GM12878 (cell line): ENCODE measurements around the gene CCBE1. TPM values are rescaled to one million over a fixed set of nuclear protein-coding genes. Genes with fewer than 3 reads are reported as not detected.

Experiments used
- ATAC-seq: fragments of 200-7000 bp; cut with Tn5 transposase; 3 replicates; pipeline ENCODE4 v1.9.1; 2020; ENCODE audit warnings: mild to moderate bottlenecking, moderate library complexity
- BruUV-seq: library from RNA; stranded (reverse); fragments of 400-500 nt; replicated peaks from 2 replicates; lab custom pipeline; 2021; lab: Mats Ljungman, UMichigan
- CTCF ChIA-PET: fragments of 300-600 bp; sonication (Branson Sonifier 250); formaldehyde crosslinking; extraction: SDS; loops from one replicate; lab custom pipeline; 2021; ENCODE audit warnings: inconsistent platforms; lab: Yijun Ruan, JAX
- POLR2A ChIA-PET: fragments of 350-600 bp; formaldehyde crosslinking; extraction: SDS; loops from one replicate; lab custom pipeline; 2021; ENCODE audit warnings: inconsistent platforms; lab: Charles Lee
- RAD21 ChIA-PET: fragments of 300-600 bp; sonication (Branson Sonifier 250); formaldehyde crosslinking; loops from one replicate; lab custom pipeline; 2023; ENCODE audit warnings: antibody characterized with exemption; ENCODE audit not compliant: unreplicated experiment; lab: Charles Lee
- SMC1A ChIA-PET: fragments of 300-600 bp; sonication (Branson Sonifier 250); formaldehyde crosslinking; loops from one replicate; lab custom pipeline; 2023; ENCODE audit not compliant: unreplicated experiment, uncharacterized antibody; lab: Charles Lee
- DNase-seq: peaks from one replicate; pipeline ENCODE4 v3.0.0-alpha.2; 2011; ENCODE audit warnings: low read depth, low spot score
- FAIRE-seq: peaks from 3 replicates; lab custom pipeline; 2011; peaks lifted over from hg19 to GRCh38; lab: Jason Lieb, UNC
- H2AFZ ChIP-seq: 2 replicates; pipeline ENCODE4 v1.6.0; 2011; ENCODE audit warnings: low read depth, low read length, control low read depth; ENCODE audit not compliant: control insufficient read depth
- H3K27ac ChIP-seq: 2 replicates; pipeline ENCODE4 v1.5.1; 2011; ENCODE audit warnings: control low read depth; ENCODE audit not compliant: control insufficient read depth, insufficient read depth
- H3K27me3 ChIP-seq, 2 experiments: replicated peaks in 1 of 2; 2 replicates each; pipeline versions ENCODE4 v1.6.0 to v1.6.1; 2011; ENCODE audit warnings: low read length in 1 of 2; ENCODE audit not compliant: control insufficient read depth in 2 of 2, insufficient read depth in 2 of 2
- H3K36me3 ChIP-seq, 2 experiments: 2 replicates each; pipeline ENCODE4 v1.5.1; 2011; ENCODE audit warnings: low read length in 1 of 2; ENCODE audit not compliant: control insufficient read depth in 2 of 2, insufficient read depth in 2 of 2
- H3K4me1 ChIP-seq: 2 replicates; pipeline ENCODE4 v1.6.1; 2011; ENCODE audit warnings: mild to moderate bottlenecking, low read length, moderate library complexity, mixed read lengths; ENCODE audit not compliant: control insufficient read depth, insufficient read depth
- H3K4me2 ChIP-seq: 2 replicates; pipeline ENCODE4 v1.6.0; 2011; ENCODE audit warnings: control low read depth; ENCODE audit not compliant: control insufficient read depth, insufficient read depth
- H3K4me3 ChIP-seq: fragments of 200-600 bp; sonication (generic); 2 replicates; pipeline ENCODE4 v1.5.1; 2016
- H3K79me2 ChIP-seq: 2 replicates; pipeline ENCODE4 v1.6.0; 2011; ENCODE audit warnings: low read length; ENCODE audit not compliant: control insufficient read depth, insufficient read depth
- H3K9ac ChIP-seq: 2 replicates; pipeline ENCODE4 v1.8.0; 2011; ENCODE audit warnings: low read length, control low read depth, mixed read lengths; ENCODE audit not compliant: control insufficient read depth, insufficient read depth
- H3K9me3 ChIP-seq: replicated peaks from 3 replicates; pipeline ENCODE4 v1.5.1; 2011; ENCODE audit warnings: mild to moderate bottlenecking, low read length; ENCODE audit not compliant: control insufficient read depth, insufficient read depth
- H4K20me1 ChIP-seq: 2 replicates; pipeline ENCODE4 v1.6.0; 2011; ENCODE audit not compliant: control insufficient read depth, insufficient read depth
- BACH1 ChIP-seq: fragments of 450-650 bp; IDR thresholded peaks from 2 replicates; pipeline ENCODE4 v1.6.1; 2017; ENCODE audit warnings: mild to moderate bottlenecking, borderline replicate concordance
- CREB1 ChIP-seq: IDR thresholded peaks from 2 replicates; pipeline ENCODE4 v1.6.1; 2012; ENCODE audit warnings: low read depth, mild to moderate bottlenecking, inconsistent platforms
- ELK1 ChIP-seq: IDR thresholded peaks from 2 replicates; pipeline ENCODE4 v1.6.1; 2012; ENCODE audit warnings: low read depth, low read length, improper control_type of control experiment
- ESRRA ChIP-seq: IDR thresholded peaks from 2 replicates; pipeline ENCODE4 v1.6.1; 2012; ENCODE audit warnings: mild to moderate bottlenecking, low read length, improper control_type of control experiment
- FOS ChIP-seq: IDR thresholded peaks from 3 replicates; pipeline ENCODE4 v1.6.1; 2011; ENCODE audit warnings: borderline replicate concordance; ENCODE audit not compliant: insufficient read length; ENCODE audit errors: extremely low read depth
- IKZF1 ChIP-seq: fragments of 450-650 bp; conservative IDR thresholded peaks from 2 replicates; pipeline ENCODE4 v1.6.1; 2017; ENCODE audit warnings: antibody characterized with exemption, mild to moderate bottlenecking
- KDM1A ChIP-seq: fragments of 200-600 bp; sonication (generic); IDR thresholded peaks from 2 replicates; pipeline ENCODE4 v1.6.1; 2016; ENCODE audit warnings: borderline replicate concordance
- MXI1 ChIP-seq: fragments of 150-350 bp; IDR thresholded peaks from 2 replicates; pipeline ENCODE4 v1.6.1; 2011; ENCODE audit warnings: low read depth, mild to moderate bottlenecking, inconsistent platforms, low read length, improper control_type of control experiment
- NKRF ChIP-seq: fragments of 450-650 bp; conservative IDR thresholded peaks from 2 replicates; pipeline ENCODE4 v1.6.1; 2017; ENCODE audit warnings: mild to moderate bottlenecking, moderate library complexity
- NR2C2 ChIP-seq: IDR thresholded peaks from 2 replicates; pipeline ENCODE4 v1.6.1; 2011; ENCODE audit warnings: borderline replicate concordance, low read depth; ENCODE audit not compliant: control insufficient read depth, insufficient read length
- PKNOX1 ChIP-seq: fragments of 450-650 bp; IDR thresholded peaks from 2 replicates; pipeline ENCODE4 v1.6.1; 2016; ENCODE audit warnings: mild to moderate bottlenecking
- POLR2AphosphoS2 ChIP-seq: IDR thresholded peaks from 2 replicates; pipeline ENCODE4 v1.6.1; 2011; ENCODE audit warnings: low read depth, mild to moderate bottlenecking, low read length, improper control_type of control experiment, moderate library complexity
- RAD21 ChIP-seq: IDR thresholded peaks from 2 replicates; pipeline ENCODE4 v1.6.1; 2011; ENCODE audit warnings: mild to moderate bottlenecking, low read depth, low read length, moderate library complexity; ENCODE audit not compliant: insufficient read depth
- STAT3 ChIP-seq: IDR thresholded peaks from 2 replicates; pipeline ENCODE4 v1.6.1; 2011; ENCODE audit warnings: low read depth, low read length, improper control_type of control experiment
- TARDBP ChIP-seq: IDR thresholded peaks from 2 replicates; pipeline ENCODE4 v1.6.1; 2016; ENCODE audit warnings: borderline replicate concordance
- WRNIP1 ChIP-seq: IDR thresholded peaks from 2 replicates; pipeline ENCODE4 v1.6.1; 2011; ENCODE audit warnings: low read depth, low read length, improper control_type of control experiment, borderline replicate concordance
- ZNF274 ChIP-seq: IDR thresholded peaks from one replicate; pipeline ENCODE4 v1.8.0; 2011; ENCODE audit not compliant: insufficient read length, insufficient read depth
- ZNF687 ChIP-seq: fragments of 450-650 bp; IDR thresholded peaks from 2 replicates; pipeline ENCODE4 v1.6.1; 2017; ENCODE audit warnings: mild to moderate bottlenecking, moderate library complexity
- ZSCAN29 ChIP-seq: fragments of 450-650 bp; IDR thresholded peaks from 2 replicates; pipeline ENCODE4 v1.6.1; 2017; ENCODE audit warnings: mild to moderate bottlenecking, moderate library complexity
- in situ Hi-C: fragments of 300-500 bp; cut with MboI; formaldehyde crosslinking; loops from 9 replicates; pipeline ENCODE4 v1.14.3; 2018; ENCODE audit warnings: mixed read lengths
- intact Hi-C: fragments of 100-400 bp; cut with micrococcal nuclease; formaldehyde crosslinking; loops from one replicate; pipeline ENCODE4 v1.14.2; 2022; ENCODE audit not compliant: unreplicated experiment
- polyA plus RNA-seq, 11 experiments: library from polyadenylated mRNA; depleted of rRNA in 4 of 11; unstranded in 6 of 11; stranded (reverse) in 5 of 11; fragments of >200 nt; fragmentation: Nextera tagmentation in 4 of 11; fragmentation: Illumina TruSeq in 1 of 11; extraction: Ambion mirVana in 4 of 11; extraction: Trizol in 1 of 11; gene quantifications; 1 replicate in 1 of 11; 2 replicates in 10 of 11; pipeline versions ENCODE4 v1.2.1 to v1.2.3, GENCODE V29; 2011 to 2016; ENCODE audit warnings: inconsistent platforms in 2 of 11, missing spikeins in 2 of 11, low read depth in 1 of 11
- total RNA-seq, 4 experiments: library from RNA; depleted of rRNA in 3 of 4; stranded (reverse); fragments of >200 nt in 3 of 4; fragmentation: Illumina TruSeq in 1 of 4; extraction: Trizol in 1 of 4; gene quantifications; 2 replicates each; pipeline versions ENCODE4 v1.2.1 to v1.2.3, GENCODE V29; 2013 to 2021

Gene CCBE1
- total and polyA plus RNA-seq, 10 of the 15 experiments (the other 5 are each of a cell fraction or from before 2014, with no cell fraction given): 0.03 to 0.49 (median 0.04) TPM; not detected in 7

- CTCF ChIA-PET: interaction anchor here (1.2 kb wide), 1 partner anchor 98 kb away, joined by 4 read pairs; no protein-coding TSS in a partner anchor
- DNase-seq (no peak), ATAC-seq (no peak), FAIRE-seq (no peak)
- POLR2A ChIA-PET: no interaction called here
- Histone ChIP-seq H3K9me3 (no peaks in the 10 kb centered on the region), H3K79me2 (no peaks in the 10 kb centered on the region), H2AFZ (no peak overlapping the region), H4K20me1 (no peaks in the 10 kb centered on the region), H3K9ac (no peak overlapping the region), H3K4me2 (no peak overlapping the region), H3K4me3 (no peak overlapping the region), H3K27me3 (peaks cover 0 to 2% of the 10 kb centered on the region in 2 experiments; a peak in 1 of 4 replicates), H3K36me3 (no peaks in the 10 kb centered on the region), H3K27ac (no peak overlapping the region), H3K4me1 (no peaks in the 10 kb centered on the region)
- SMC1A ChIA-PET: no interaction called here
- intact Hi-C loops: no loop called here
- in situ Hi-C loops: no loop called here
- RAD21 ChIA-PET: no interaction called here
- no TSS peak for BruUV-seq
- TF ChIP-seq ZNF274 (no peak), MXI1 (no peak), POLR2AphosphoS2 (no peak), NKRF (no peak), STAT3 (no peak), KDM1A (no peak), WRNIP1 (no peak), FOS (no peak), ESRRA (no peak), ZNF687 (no peak), CREB1 (no peak), IKZF1 (no peak), TARDBP (no peak), NR2C2 (no peak), RAD21 (no peak), ZSCAN29 (no peak), BACH1 (no peak), ELK1 (no peak), PKNOX1 (no peak)
Observed at GRCh38 chr18:59725142-59725541, 27.9 kb upstream of the CCBE1 start.
